NCI-H1417 (cell line): ENCODE results near the gene CAB39.
"Not testable (repeated sequence)": the region's sequence is repeated elsewhere in the genome, so short reads cannot be mapped to it uniquely, and the experiment has no call there.

Source experiments
- DNase-seq, 3 experiments: peaks; one replicate each; lab custom pipeline; 2025; lab: John Stamatoyannopoulos, UW

CAB39 gene

GRCh38 chr2:230715201-230715600 is 2.6 kb downstream of the CAB39 start:
- no peak for DNase-seq

GRCh38 chr2:230716588-230716987 is 3.9 kb downstream of the CAB39 start:
- DNase-seq = no peak

- DNase-seq = no peak
These were observed 5.0 kb downstream of the CAB39 start for GRCh38 chr2:230717600-230717999.

GRCh38 chr2:230719340-230719739 is 6.7 kb downstream of the CAB39 start:
- no peak for DNase-seq

GRCh38 chr2:230721712-230722111 is 9.1 kb downstream of the CAB39 start:
- no peak for DNase-seq

GRCh38 chr2:230722207-230722885 is 9.7 kb downstream of the CAB39 start:
- DNase-seq = no peak

GRCh38 chr2:230723363-230723762 is 10.7 kb downstream of the CAB39 start:
- no peak for DNase-seq

- not testable (repeated sequence) for DNase-seq
These were observed 12.3 kb downstream of the CAB39 start for GRCh38 chr2:230724957-230725356.

- no peak for DNase-seq
These were observed 18.9 kb downstream of the CAB39 start for GRCh38 chr2:230731512-230731911.

GRCh38 chr2:230732914-230733401 is 20.3 kb downstream of the CAB39 start:
- no peak for DNase-seq

GRCh38 chr2:230734247-230735175 is 21.9 kb downstream of the CAB39 start:
- DNase-seq = no peak

GRCh38 chr2:230735884-230736283 is 23.2 kb downstream of the CAB39 start:
- DNase-seq = no peak

GRCh38 chr2:230737300-230737699 is 24.7 kb downstream of the CAB39 start:
- DNase-seq = no peak

- DNase-seq = no peak
These were observed 25.2 kb downstream of the CAB39 start for GRCh38 chr2:230737791-230738226.

- no peak for DNase-seq
These were observed 25.8 kb downstream of the CAB39 start for GRCh38 chr2:230738391-230738811.

GRCh38 chr2:230738924-230739323 is 26.3 kb downstream of the CAB39 start:
- peak in 1 of 3 experiments; percentile 24 for DNase-seq

- no peak for DNase-seq
These were observed 27.3 kb downstream of the CAB39 start for GRCh38 chr2:230739961-230740360.

GRCh38 chr2:230742781-230743180 is 30.1 kb downstream of the CAB39 start:
- no peak for DNase-seq

- no peak for DNase-seq
These were observed 33.6 kb downstream of the CAB39 start for GRCh38 chr2:230746213-230746612.

- no peak for DNase-seq
These were observed 35.4 kb downstream of the CAB39 start for GRCh38 chr2:230748087-230748486.

GRCh38 chr2:230749111-230749510 is 36.5 kb downstream of the CAB39 start:
- no peak for DNase-seq

GRCh38 chr2:230751062-230751461 is 38.4 kb downstream of the CAB39 start:
- no peak for DNase-seq

- DNase-seq = no peak
These were observed 41.6 kb downstream of the CAB39 start for GRCh38 chr2:230754200-230754599.
